T-helper 17 cell (primary cell): ENCODE data around the gene NT5DC1. TPM values are rescaled to one million over a fixed set of nuclear protein-coding genes. Genes with fewer than 3 reads are reported as not detected.

Source experiments
- ATAC-seq: fragments of 150-1000 bp; cut with Tn5 transposase; 2 replicates; pipeline ENCODE4 v1.10.0; 2021; ENCODE audit warnings: mild to moderate bottlenecking, moderate library complexity
- DNase-seq, 3 donors: peaks; one replicate each; pipeline versions ENCODE4 v3.0.0 to v3.0.0-alpha.2; 2020 to 2021
- H3K9me3 ChIP-seq: one replicate; pipeline ENCODE4 v1.7.0; 2013; ENCODE audit warnings: low read length, mild to moderate bottlenecking; ENCODE audit not compliant: control insufficient read depth, poor library complexity, severe bottlenecking
- H3K27ac Mint-ChIP-seq: one replicate; pipeline ENCODE4 v1.8.0; 2022; ENCODE audit warnings: mild to moderate bottlenecking, moderate library complexity, mixed read lengths
- H3K27me3 Mint-ChIP-seq: one replicate; pipeline ENCODE4 v1.8.0; 2022; ENCODE audit warnings: mixed read lengths
- H3K36me3 Mint-ChIP-seq: one replicate; pipeline ENCODE4 v1.8.0; 2022; ENCODE audit warnings: low read depth, mixed read lengths
- H3K4me1 Mint-ChIP-seq: one replicate; pipeline ENCODE4 v1.8.0; 2022; ENCODE audit warnings: mild to moderate bottlenecking, mixed read lengths
- H3K4me3 Mint-ChIP-seq: one replicate; pipeline ENCODE4 v1.8.0; 2022; ENCODE audit warnings: mild to moderate bottlenecking, moderate library complexity, mixed read lengths
- total RNA-seq, 4 donors: library from RNA in 2 of 4; stranded (reverse) in 2 of 4; gene quantifications; one replicate each; pipeline ENCODE4 v1.2.3 and lab custom pipeline; 2022 to 2026

Gene NT5DC1
- total RNA-seq (10 to 100 TPM; 33.1 to 34.5 TPM), total RNA-seq (lab: John Stamatoyannopoulos, UW) (37.0 to 38.4 reads per million in 2 donors)

DNA sequence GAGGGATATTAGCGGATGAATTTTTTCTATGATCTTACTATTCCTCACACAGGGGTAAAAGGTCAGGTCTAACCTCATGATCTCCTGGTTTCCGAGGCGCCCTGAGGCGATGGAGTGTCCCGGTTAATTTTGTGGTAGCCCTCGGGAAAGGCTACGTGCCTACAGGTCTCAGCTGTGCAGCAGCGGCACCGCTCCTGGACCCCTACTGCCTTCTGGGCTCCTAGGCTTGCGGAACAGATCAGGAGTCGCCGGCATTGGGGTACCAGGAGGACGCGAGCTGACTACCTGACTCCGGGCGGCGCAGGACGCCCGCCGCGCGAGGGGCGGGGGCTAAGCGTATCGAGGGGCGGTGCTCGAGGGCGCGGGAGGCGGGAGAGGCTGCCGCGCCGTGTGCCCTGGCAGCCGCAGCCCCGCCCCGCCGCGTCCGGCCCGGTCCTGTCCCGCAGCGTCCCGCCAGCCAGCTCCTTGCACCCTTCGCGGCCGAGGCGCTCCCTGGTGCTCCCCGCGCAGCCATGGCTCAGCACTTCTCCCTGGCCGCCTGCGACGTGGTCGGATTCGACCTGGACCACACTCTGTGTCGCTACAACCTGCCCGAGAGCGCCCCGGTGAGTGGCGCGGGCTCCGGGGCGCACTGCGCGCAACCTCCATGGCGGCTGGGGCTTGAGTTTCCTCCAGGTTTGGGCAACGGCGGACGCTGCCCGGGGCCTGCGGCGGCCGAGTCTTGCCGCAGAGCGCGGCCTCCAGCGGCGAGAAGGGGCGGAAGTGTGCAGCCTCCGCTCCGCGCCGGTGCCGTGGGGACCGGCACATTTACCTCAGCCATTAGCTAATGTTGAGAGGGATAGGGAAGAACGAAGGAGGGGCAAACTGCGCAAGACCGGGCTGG, at the start of gene NT5DC1:
TSS of gene NT5DC1 (plus strand) at position 435 of the 883 bp plus-strand sequence. CDS start at position 513, 78 bp downstream.
- H3K9me3 ChIP-seq, result no peaks in the 10 kb centered on the region
- Mint-ChIP-seq H3K4me3 (peak within 1 kb of the TSS; percentile 91), H3K36me3 (no peaks in the 10 kb centered on the region), H3K27ac (peak within 1 kb of the TSS; percentile 66), H3K4me1 (peaks cover 38% of the 10 kb centered on the region), H3K27me3 (no peaks in the 10 kb centered on the region)
- ATAC-seq, result peak; percentile 91
- DNase-seq, result peak; percentile 74 to 76 (median 75)

DNA sequence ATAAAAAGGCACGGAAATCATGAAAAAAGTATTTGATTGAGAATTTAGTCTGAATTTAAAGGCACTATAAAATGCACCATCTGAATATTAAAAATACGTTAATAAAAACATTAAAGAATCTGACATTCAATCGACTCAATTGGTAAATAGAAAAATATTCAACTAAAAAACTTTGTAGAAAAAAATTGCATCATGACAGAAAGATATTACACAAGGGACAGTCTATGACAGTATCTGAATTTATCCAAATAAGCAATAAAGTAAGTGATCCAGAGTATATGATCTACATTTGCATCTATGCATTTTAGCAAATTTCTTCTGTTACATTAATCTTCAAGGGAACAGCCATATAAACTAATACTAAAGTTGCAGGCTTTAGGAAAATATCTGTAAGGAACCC, 49.4 kb upstream of the NT5DC1 start:
- H3K27ac Mint-ChIP-seq, result no peak overlapping the region
- H3K9me3 ChIP-seq, result no peaks in the 10 kb centered on the region
- H3K27me3 Mint-ChIP-seq, result peaks cover 29% of the 10 kb centered on the region
- no peaks in the 10 kb centered on the region for H3K4me1 Mint-ChIP-seq
- no peak for DNase-seq
- no peak for ATAC-seq
- peaks cover 2% of the 10 kb centered on the region for H3K36me3 Mint-ChIP-seq
- no peak overlapping the region for H3K4me3 Mint-ChIP-seq

DNA sequence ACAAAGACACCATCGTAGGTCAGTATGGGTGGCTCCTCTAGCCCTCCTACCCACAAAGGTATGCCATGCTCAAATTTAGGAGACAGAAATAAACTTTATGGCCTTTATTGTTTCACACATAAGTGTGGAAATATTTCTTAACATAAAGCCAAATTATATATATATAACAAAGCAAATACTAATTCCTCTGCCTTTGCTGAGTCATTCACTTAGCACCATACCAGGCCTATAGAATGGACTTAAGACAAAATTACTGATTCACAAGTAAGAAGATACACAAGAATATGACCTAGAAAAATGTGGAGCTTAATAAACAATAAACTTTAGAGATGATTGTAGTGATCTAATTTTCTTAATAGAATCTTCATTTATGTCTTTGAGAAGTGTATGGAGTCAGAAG, 45.1 kb upstream of the NT5DC1 start:
- Mint-ChIP-seq H3K27me3 (peaks cover 25% of the 10 kb centered on the region), H3K4me1 (no peaks in the 10 kb centered on the region), H3K36me3 (no peaks in the 10 kb centered on the region), H3K4me3 (no peak overlapping the region), H3K27ac (no peak overlapping the region)
- DNase-seq (no peak), ATAC-seq (no peak)
- no peaks in the 10 kb centered on the region for H3K9me3 ChIP-seq

DNA sequence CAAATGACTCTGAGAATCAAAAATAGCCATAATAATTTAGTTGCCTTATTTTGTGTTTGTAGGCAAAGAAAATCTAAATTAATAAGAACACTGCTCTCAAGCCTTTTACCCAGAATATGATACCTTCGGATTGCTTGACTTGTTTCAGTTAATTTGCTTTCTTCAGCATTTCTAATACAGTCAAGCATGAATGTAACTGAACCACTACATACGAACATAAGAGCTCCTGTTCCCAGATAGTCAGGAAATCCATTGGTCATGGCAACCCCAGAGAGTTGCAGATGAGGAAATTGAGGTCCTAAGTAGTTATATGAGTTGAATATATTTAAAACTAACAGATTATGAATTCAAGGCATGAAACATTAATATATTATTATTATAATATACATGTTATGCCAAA, 42.9 kb upstream of the NT5DC1 start:
- H3K27me3 Mint-ChIP-seq, result peaks cover 26% of the 10 kb centered on the region
- no peak overlapping the region for H3K4me3 Mint-ChIP-seq
- no peak overlapping the region for H3K27ac Mint-ChIP-seq
- H3K4me1 Mint-ChIP-seq, result no peaks in the 10 kb centered on the region
- no peaks in the 10 kb centered on the region for H3K9me3 ChIP-seq
- no peak for ATAC-seq
- H3K36me3 Mint-ChIP-seq, result no peaks in the 10 kb centered on the region
- DNase-seq, result no peak

- Mint-ChIP-seq H3K27me3 (peaks cover 30% of the 10 kb centered on the region), H3K4me3 (no peak overlapping the region), H3K27ac (no peak overlapping the region), H3K4me1 (no peaks in the 10 kb centered on the region), H3K36me3 (no peaks in the 10 kb centered on the region)
- H3K9me3 ChIP-seq, result no peaks in the 10 kb centered on the region
- ATAC-seq (no peak), DNase-seq (no peak)
Measured at GRCh38 chr6:116059713-116060571, 40.7 kb upstream of the NT5DC1 start.

- no peaks in the 10 kb centered on the region for H3K9me3 ChIP-seq
- no peaks in the 10 kb centered on the region for H3K36me3 Mint-ChIP-seq
- DNase-seq (no peak), ATAC-seq (no peak)
- peaks cover 38% of the 10 kb centered on the region for H3K27me3 Mint-ChIP-seq
- no peak within 1 kb of the TSS for H3K4me3 Mint-ChIP-seq
- H3K27ac Mint-ChIP-seq, result no peak within 1 kb of the TSS
- H3K4me1 Mint-ChIP-seq, result no peaks in the 10 kb centered on the region
Measured at GRCh38 chr6:116060572-116061283, 39.9 kb upstream of the NT5DC1 start, which contains the start of gene FRK. FRK (minus strand) TSS chr6:116060891; CDS start chr6:116060311, 580 bp downstream.

GRCh38 chr6:116062496-116062895, 38.2 kb upstream of the NT5DC1 start:
- H3K27ac Mint-ChIP-seq, result no peak overlapping the region
- DNase-seq, result no peak
- no peak for ATAC-seq
- H3K27me3 Mint-ChIP-seq, result peaks cover 35% of the 10 kb centered on the region
- no peaks in the 10 kb centered on the region for H3K9me3 ChIP-seq
- H3K36me3 Mint-ChIP-seq, result no peaks in the 10 kb centered on the region
- no peak overlapping the region for H3K4me3 Mint-ChIP-seq
- H3K4me1 Mint-ChIP-seq, result no peaks in the 10 kb centered on the region

GRCh38 chr6:116064666-116065065, 36.0 kb upstream of the NT5DC1 start:
- H3K4me3 Mint-ChIP-seq, result no peak overlapping the region
- H3K4me1 Mint-ChIP-seq, result no peaks in the 10 kb centered on the region
- DNase-seq, result no peak
- H3K36me3 Mint-ChIP-seq, result no peaks in the 10 kb centered on the region
- ATAC-seq, result no peak
- no peak overlapping the region for H3K27ac Mint-ChIP-seq
- H3K9me3 ChIP-seq, result no peaks in the 10 kb centered on the region
- peaks cover 38% of the 10 kb centered on the region for H3K27me3 Mint-ChIP-seq

GRCh38 chr6:116066789-116067188, 33.9 kb upstream of the NT5DC1 start:
- H3K27ac Mint-ChIP-seq, result no peak overlapping the region
- ATAC-seq (no peak), DNase-seq (no peak)
- H3K36me3 Mint-ChIP-seq, result no peaks in the 10 kb centered on the region
- H3K4me3 Mint-ChIP-seq, result no peak overlapping the region
- peaks cover 18% of the 10 kb centered on the region for H3K27me3 Mint-ChIP-seq
- H3K9me3 ChIP-seq, result no peaks in the 10 kb centered on the region
- H3K4me1 Mint-ChIP-seq, result no peaks in the 10 kb centered on the region

DNA sequence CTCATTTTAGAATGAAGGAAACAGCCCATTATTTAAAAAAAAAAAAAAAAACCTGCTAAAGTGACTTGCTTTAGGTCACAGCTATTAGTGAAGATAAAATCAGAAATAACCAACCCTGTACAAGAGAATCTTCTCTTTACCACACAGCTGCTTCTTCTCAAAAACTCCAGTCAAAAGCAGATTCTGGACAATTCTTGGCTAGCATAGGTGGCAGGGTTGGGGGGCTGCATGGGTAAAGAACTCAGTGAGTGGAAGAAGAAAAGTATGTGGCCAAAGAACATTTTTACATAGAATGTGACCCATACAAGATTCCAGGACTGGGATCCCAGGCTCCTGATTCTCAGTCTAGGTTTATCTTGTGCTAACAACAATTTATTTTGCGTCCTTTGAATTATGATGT, 30.6 kb upstream of the NT5DC1 start:
- no peak for DNase-seq
- H3K4me1 Mint-ChIP-seq, result no peaks in the 10 kb centered on the region
- no peaks in the 10 kb centered on the region for H3K36me3 Mint-ChIP-seq
- ATAC-seq, result no peak
- H3K27ac Mint-ChIP-seq, result no peak overlapping the region
- H3K9me3 ChIP-seq, result no peaks in the 10 kb centered on the region
- H3K4me3 Mint-ChIP-seq, result no peak overlapping the region
- peaks cover 12% of the 10 kb centered on the region for H3K27me3 Mint-ChIP-seq

- ATAC-seq (no peak), DNase-seq (no peak)
- Mint-ChIP-seq H3K36me3 (no peaks in the 10 kb centered on the region), H3K27me3 (peaks cover 6% of the 10 kb centered on the region), H3K4me1 (no peaks in the 10 kb centered on the region), H3K4me3 (no peak overlapping the region), H3K27ac (no peak overlapping the region)
- no peaks in the 10 kb centered on the region for H3K9me3 ChIP-seq
Measured at GRCh38 chr6:116070616-116071389, 29.9 kb upstream of the NT5DC1 start.

GRCh38 chr6:116072368-116072767, 28.3 kb upstream of the NT5DC1 start:
- ATAC-seq (no peak), DNase-seq (no peak)
- Mint-ChIP-seq H3K36me3 (no peaks in the 10 kb centered on the region), H3K27me3 (peaks cover 9% of the 10 kb centered on the region), H3K4me3 (no peak overlapping the region), H3K27ac (no peak overlapping the region), H3K4me1 (peaks cover under 1% of the 10 kb centered on the region)
- no peaks in the 10 kb centered on the region for H3K9me3 ChIP-seq
